Calu3 (cell line): ENCODE results near the gene SOCS1. TPM values are rescaled to one million over a fixed set of nuclear protein-coding genes. Genes with fewer than 3 reads are reported as not detected.

ENCODE experiments used
- BruUV-seq: library from RNA; stranded (reverse); fragments of 400-500 nt; replicated peaks from 2 replicates; lab custom pipeline; 2021; lab: Mats Ljungman, UMichigan
- CTCF ChIA-PET: fragments of 300-600 bp; sonication (Branson Sonifier 250); formaldehyde crosslinking; loops from one replicate; lab custom pipeline; 2022; ENCODE audit warnings: antibody characterized with exemption; lab: Charles Lee
- DNase-seq: peaks from one replicate; pipeline ENCODE4 v3.0.0; 2022
- H3K27ac Mint-ChIP-seq: one replicate; pipeline ENCODE4 v1.8.0; 2022; ENCODE audit warnings: mixed read lengths; ENCODE audit not compliant: unreplicated experiment
- H3K27me3 Mint-ChIP-seq: one replicate; pipeline ENCODE4 v1.8.0; 2022; ENCODE audit warnings: mixed read lengths; ENCODE audit not compliant: unreplicated experiment
- H3K36me3 Mint-ChIP-seq: one replicate; pipeline ENCODE4 v1.8.0; 2022; ENCODE audit warnings: mild to moderate bottlenecking, moderate library complexity, mixed read lengths; ENCODE audit not compliant: insufficient read depth, unreplicated experiment
- H3K4me1 Mint-ChIP-seq: one replicate; pipeline ENCODE4 v1.8.0; 2022; ENCODE audit warnings: mild to moderate bottlenecking, low read depth, mixed read lengths; ENCODE audit not compliant: unreplicated experiment
- H3K4me3 Mint-ChIP-seq: one replicate; pipeline ENCODE4 v1.8.0; 2022; ENCODE audit warnings: mild to moderate bottlenecking, low read depth, moderate library complexity, mixed read lengths; ENCODE audit not compliant: unreplicated experiment
- H3K9me3 Mint-ChIP-seq: one replicate; pipeline ENCODE4 v1.8.0; 2022; ENCODE audit warnings: low read depth, mixed read lengths; ENCODE audit not compliant: unreplicated experiment
- intact Hi-C: fragments of 100-400 bp; cut with micrococcal nuclease; formaldehyde crosslinking; loops from one replicate; pipeline ENCODE4 v1.10.0; 2022; ENCODE audit not compliant: unreplicated experiment
- total RNA-seq: library from RNA; stranded (reverse); gene quantifications from 2 replicates; pipeline ENCODE4 v1.2.3, GENCODE V29; 2022
- TF ChIP-seq, protein P1 (sequence below): fragments of 200-600 bp; IDR thresholded peaks from one replicate; pipeline ENCODE4 v1.8.0; 2022; ENCODE audit warnings: antibody characterized with exemption; ENCODE audit not compliant: unreplicated experiment

The SOCS1 gene
- total RNA-seq, 1 experiment from 2014 or later = 4.8 TPM

DNA sequence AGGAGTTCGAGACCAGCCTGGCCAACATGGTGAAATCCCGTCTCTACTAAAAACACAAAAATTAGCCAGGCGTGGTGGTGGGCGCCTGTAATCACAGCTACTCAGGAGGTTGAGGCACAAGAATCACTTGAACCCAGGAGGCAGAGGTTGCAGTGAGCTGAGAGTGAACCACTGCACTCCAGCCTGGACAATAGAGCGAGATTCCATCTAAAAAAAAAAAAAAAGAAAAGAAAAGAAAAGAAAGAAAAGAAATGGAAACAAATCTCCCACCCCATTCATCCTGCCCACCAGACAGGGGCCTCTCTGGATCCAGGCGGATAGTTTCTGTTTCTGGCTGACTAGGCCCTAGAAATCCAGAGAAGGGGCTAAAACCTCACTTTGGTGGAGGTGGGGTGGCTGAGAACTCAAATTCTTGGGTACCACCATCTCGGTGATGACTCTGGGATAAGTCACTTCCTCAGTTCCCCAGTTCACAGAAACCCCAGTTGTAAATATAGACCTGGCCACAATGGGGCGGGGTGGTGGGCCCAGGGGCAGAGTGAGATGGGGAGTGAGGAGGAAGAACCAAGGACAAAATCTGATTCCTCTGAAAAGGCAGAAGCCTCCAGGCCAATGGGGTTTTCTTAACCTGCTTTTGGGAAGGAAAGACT lies 22.2 kb downstream of the SOCS1 start:
- DNase-seq = no peak
- TF ChIP-seq, protein P1, sequence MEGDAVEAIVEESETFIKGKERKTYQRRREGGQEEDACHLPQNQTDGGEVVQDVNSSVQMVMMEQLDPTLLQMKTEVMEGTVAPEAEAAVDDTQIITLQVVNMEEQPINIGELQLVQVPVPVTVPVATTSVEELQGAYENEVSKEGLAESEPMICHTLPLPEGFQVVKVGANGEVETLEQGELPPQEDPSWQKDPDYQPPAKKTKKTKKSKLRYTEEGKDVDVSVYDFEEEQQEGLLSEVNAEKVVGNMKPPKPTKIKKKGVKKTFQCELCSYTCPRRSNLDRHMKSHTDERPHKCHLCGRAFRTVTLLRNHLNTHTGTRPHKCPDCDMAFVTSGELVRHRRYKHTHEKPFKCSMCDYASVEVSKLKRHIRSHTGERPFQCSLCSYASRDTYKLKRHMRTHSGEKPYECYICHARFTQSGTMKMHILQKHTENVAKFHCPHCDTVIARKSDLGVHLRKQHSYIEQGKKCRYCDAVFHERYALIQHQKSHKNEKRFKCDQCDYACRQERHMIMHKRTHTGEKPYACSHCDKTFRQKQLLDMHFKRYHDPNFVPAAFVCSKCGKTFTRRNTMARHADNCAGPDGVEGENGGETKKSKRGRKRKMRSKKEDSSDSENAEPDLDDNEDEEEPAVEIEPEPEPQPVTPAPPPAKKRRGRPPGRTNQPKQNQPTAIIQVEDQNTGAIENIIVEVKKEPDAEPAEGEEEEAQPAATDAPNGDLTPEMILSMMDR = no peak
- Mint-ChIP-seq H3K4me1 (peaks cover 24% of the 10 kb centered on the region), H3K27ac (no peak overlapping the region), H3K36me3 (no peaks in the 10 kb centered on the region), H3K9me3 (no peaks in the 10 kb centered on the region), H3K4me3 (no peak overlapping the region), H3K27me3 (no peaks in the 10 kb centered on the region)
- intact Hi-C loops = no loop called here
- CTCF ChIA-PET = no interaction called here
- BruUV-seq = no TSS peak

DNA sequence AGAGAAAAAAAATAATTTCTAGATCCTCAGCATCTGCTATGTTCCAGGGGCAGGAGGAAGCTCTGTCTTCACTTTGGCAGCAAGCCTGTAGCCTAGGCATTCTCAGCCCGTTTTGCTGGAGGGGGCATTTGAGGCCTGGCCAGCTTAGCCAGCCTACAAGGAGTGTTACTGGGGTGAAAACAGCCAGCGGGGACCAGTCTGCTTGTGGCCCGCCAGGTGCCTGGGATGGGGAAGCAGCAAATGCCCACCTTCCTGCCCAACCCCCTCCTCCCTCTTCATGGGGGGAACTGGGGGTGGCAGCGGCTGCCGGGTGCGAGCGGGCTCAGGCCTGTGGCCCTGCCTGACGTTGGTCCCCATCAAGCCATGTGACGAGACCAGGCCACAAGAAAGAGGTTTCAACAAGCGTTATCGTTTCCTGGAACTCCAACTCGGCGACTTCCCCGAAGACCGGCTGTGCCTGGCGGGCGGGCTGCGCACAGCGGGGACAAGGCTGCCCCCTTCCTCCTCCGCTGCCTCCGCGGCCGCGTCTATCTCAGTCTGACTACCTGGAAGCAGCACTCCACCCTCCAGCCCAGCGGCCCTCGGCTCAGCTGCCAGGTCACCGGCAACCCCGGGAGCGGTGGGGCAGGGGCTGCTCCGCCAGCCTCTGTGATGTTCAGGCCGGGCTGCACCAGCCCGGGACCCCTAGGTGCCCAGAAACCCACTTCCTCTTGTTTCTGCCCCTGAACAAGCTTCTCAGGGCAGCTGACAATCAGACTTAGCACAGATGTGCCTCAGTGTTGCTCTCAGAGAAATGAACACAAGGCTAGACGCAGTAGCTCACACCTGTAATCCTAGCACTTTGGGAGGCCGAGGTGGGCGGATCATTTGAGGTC lies 22.9 kb downstream of the SOCS1 start:
- no peaks in the 10 kb centered on the region for H3K36me3 Mint-ChIP-seq
- CTCF ChIA-PET = no interaction called here
- no peaks in the 10 kb centered on the region for H3K9me3 Mint-ChIP-seq
- no peak overlapping the region for H3K27ac Mint-ChIP-seq
- DNase-seq = no peak
- no peaks in the 10 kb centered on the region for H3K27me3 Mint-ChIP-seq
- intact Hi-C loops = no loop called here
- H3K4me1 Mint-ChIP-seq = peaks cover 24% of the 10 kb centered on the region
- no peak overlapping the region for H3K4me3 Mint-ChIP-seq
- no TSS peak for BruUV-seq
- TF ChIP-seq, protein P1 = no peak

DNA sequence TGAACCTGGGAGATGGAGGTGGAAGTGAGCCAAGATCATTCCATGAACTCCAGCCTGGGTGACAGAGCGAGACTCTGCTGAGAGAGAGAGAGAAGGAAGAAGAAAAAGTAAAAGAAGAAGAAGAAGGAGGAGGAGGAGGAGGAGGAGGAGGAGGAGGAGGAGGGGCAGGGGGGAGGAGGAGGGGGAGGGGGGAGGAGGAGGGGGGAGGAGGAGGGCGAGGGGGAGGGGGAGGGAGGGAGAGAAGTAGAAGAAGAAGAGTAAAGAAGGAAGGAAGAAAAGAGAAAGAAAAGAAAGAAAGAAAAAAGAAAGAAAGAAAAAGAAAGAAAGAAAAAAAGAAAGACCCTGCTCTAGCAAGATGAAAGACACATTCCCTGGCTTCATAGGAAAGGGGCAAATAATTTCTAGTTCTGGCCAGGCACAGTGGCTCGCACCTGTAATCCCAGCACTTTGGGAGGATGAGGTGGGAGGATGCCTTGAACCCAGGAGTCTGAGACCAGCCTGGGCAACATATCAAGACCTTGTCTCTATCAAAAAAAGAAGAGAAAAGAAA lies 23.6 kb downstream of the SOCS1 start:
- intact Hi-C loops = no loop called here
- H3K27ac Mint-ChIP-seq = no peak overlapping the region
- TF ChIP-seq, protein P1 = no peak
- H3K4me1 Mint-ChIP-seq = peaks cover 24% of the 10 kb centered on the region
- no peak for DNase-seq
- H3K4me3 Mint-ChIP-seq = no peak overlapping the region
- no peaks in the 10 kb centered on the region for H3K9me3 Mint-ChIP-seq
- H3K27me3 Mint-ChIP-seq = no peaks in the 10 kb centered on the region
- BruUV-seq = no TSS peak
- CTCF ChIA-PET = no interaction called here
- H3K36me3 Mint-ChIP-seq = no peaks in the 10 kb centered on the region

DNA sequence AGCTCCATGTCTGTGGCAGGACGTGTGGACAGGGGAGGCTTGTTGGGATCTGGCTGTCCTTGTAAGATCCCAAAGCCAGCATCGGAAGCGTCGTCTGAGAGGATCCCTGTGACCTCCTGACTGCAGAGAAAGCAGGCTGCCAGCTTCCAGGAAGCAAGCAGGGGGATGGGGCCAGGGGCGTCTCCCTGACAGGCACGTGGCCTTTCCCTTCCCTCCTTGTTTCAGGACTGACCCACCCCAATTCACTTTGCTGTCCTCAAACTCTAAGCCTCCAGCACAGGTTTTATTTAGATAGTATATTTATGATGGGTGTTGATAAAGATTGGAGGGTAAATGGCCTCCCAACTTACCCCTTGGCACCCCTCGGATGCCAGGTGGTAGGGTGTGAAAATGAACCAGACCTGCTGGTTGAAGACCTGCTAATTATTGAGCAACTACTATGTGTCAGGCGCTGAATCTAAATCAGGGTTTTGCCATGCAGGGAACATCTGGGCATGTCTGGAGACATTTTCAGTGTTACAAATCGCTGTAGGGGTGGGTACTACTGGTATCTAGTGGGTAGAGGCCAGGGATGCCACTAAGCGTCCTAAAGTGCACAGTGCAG lies 24.5 kb downstream of the SOCS1 start:
- intact Hi-C loops = no loop called here
- Mint-ChIP-seq H3K4me3 (no peak overlapping the region), H3K27me3 (no peaks in the 10 kb centered on the region), H3K27ac (no peak overlapping the region), H3K4me1 (peaks cover 24% of the 10 kb centered on the region), H3K9me3 (no peaks in the 10 kb centered on the region), H3K36me3 (no peaks in the 10 kb centered on the region)
- BruUV-seq = no TSS peak
- CTCF ChIA-PET = no interaction called here
- TF ChIP-seq, protein P1 = no peak
- DNase-seq = no peak
